ENCODE measurements around the gene EXOSC2. TPM values are rescaled to one million over a fixed set of nuclear protein-coding genes. Genes with fewer than 3 reads are reported as not detected.

Gene EXOSC2, protein sequence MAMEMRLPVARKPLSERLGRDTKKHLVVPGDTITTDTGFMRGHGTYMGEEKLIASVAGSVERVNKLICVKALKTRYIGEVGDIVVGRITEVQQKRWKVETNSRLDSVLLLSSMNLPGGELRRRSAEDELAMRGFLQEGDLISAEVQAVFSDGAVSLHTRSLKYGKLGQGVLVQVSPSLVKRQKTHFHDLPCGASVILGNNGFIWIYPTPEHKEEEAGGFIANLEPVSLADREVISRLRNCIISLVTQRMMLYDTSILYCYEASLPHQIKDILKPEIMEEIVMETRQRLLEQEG
- total RNA-seq (2021) (49.5 and 52.0 TPM in 2 replicates), Bru-seq, nascent RNA (percentile 91 among the genes with signal in this experiment), BruChase-seq, experiment 1, labeled RNA remaining after a 2-hour chase (percentile 83 among the genes with signal in this experiment), BruChase-seq, experiment 2, labeled RNA remaining after a 6-hour chase (percentile 89 among the genes with signal in this experiment)
- long read RNA-seq, transcript EXOSC2-204 (9 exons, 2,040 nt): major isoform, 34 of 46 reads
- long read RNA-seq, partial matches to known transcripts: 2 of 46 reads
- long read RNA-seq, other reads (novel, unspliced or antisense): 5 of 46 reads

- Histone ChIP-seq H3K4me2 (peak within 1 kb of the TSS; percentile 74), H3K79me2 (ENCODE audit: low read depth) (peaks cover 41% of the 10 kb centered on the region), H3K9me3 (ENCODE audit: insufficient read depth, low read depth) (no peaks in the 10 kb centered on the region), H3K27me3 (ENCODE audit: insufficient read depth, low read depth) (no peaks in the 10 kb centered on the region), H3K27ac (no peak within 1 kb of the TSS), H3K4me1 (replicated peaks; ENCODE audit: insufficient read depth) (peaks cover 22% of the 10 kb centered on the region), H2AFZ (peak within 1 kb of the TSS; percentile 98), H3K4me3 (peak within 1 kb of the TSS; percentile 88), H3K36me3 (ENCODE audit: low read depth) (peaks cover 17% of the 10 kb centered on the region), H3K9me2 (ENCODE audit: insufficient read depth) (no peaks in the 10 kb centered on the region), H3F3A (ENCODE audit: insufficient read depth, low read depth) (peaks cover 15% of the 10 kb centered on the region; the same call in 1 of the 2 replicates), H4K20me1 (ENCODE audit: insufficient read depth) (peaks cover 17% of the 10 kb centered on the region)
- no peak for TF ChIP-seq CTCF (conservative IDR thresholded peaks at IDR 0.05)
- TF ChIP-seq EZH2 (IDR thresholded peaks at IDR 0.05; ENCODE audit: low read depth): no peak
- intact Hi-C loops (cut with micrococcal nuclease; ENCODE audit: unreplicated experiment): no loop called here
- DNase-seq: peak; percentile 90 to 95
- BruUV-seq (replicated peaks): TSS peak; percentile 45
- POLR2A ChIA-PET (ENCODE audit: unreplicated experiment): interaction anchor here (0.5 to 0.9 kb wide), 7 partner anchors 8 to 412 kb away, joined by 3 to 16 read pairs (median 4); no protein-coding TSS in a partner anchor
- CTCF ChIA-PET: interaction anchor here (0.6 to 1.1 kb wide), 5 partner anchors 8 to 248 kb away, joined by 3 to 16 read pairs (median 4); no protein-coding TSS in a partner anchor
Measured at GRCh38 chr9:130693426-130694191, at the start of gene EXOSC2. Gene EXOSC2 (plus strand): TSS chr9:130693780. CDS start chr9:130693792, 12 bp downstream.

- no peaks in the 10 kb centered on the region for H3K79me2 ChIP-seq (ENCODE audit: low read depth)
- intact Hi-C loops (cut with micrococcal nuclease; ENCODE audit: unreplicated experiment): no loop called here
- POLR2A ChIA-PET (ENCODE audit: unreplicated experiment): interaction anchor here (0.6 kb wide), 1 partner anchor 349 kb away, joined by 5 read pairs; no protein-coding TSS in a partner anchor
Measured at GRCh38 chr9:130651221-130651620, 42.4 kb upstream of the EXOSC2 start.

More at GRCh38 chr9:130651221-130651620, 42.4 kb upstream of the EXOSC2 start:
- TF ChIP-seq CTCF (conservative IDR thresholded peaks at IDR 0.05) (no peak), EZH2 (IDR thresholded peaks at IDR 0.05; ENCODE audit: low read depth) (no peak)
- H4K20me1 ChIP-seq (ENCODE audit: insufficient read depth): no peaks in the 10 kb centered on the region
- no peaks in the 10 kb centered on the region for H3K9me2 ChIP-seq (ENCODE audit: insufficient read depth)
- CTCF ChIA-PET: interaction anchor here (0.5 kb wide), 1 partner anchor 8 kb away, joined by 7 read pairs; no protein-coding TSS in a partner anchor
- H3K27ac ChIP-seq: no peak overlapping the region
- H2AFZ ChIP-seq: no peak overlapping the region
- DNase-seq: no peak
- no peak overlapping the region for H3K4me3 ChIP-seq
- H3F3A ChIP-seq (ENCODE audit: insufficient read depth, low read depth): no peaks in the 10 kb centered on the region
- BruUV-seq (replicated peaks): no TSS peak
- H3K9me3 ChIP-seq (ENCODE audit: insufficient read depth, low read depth): no peaks in the 10 kb centered on the region
- H3K4me2 ChIP-seq: no peak overlapping the region
- H3K4me1 ChIP-seq (replicated peaks; ENCODE audit: insufficient read depth): no peaks in the 10 kb centered on the region
- no peaks in the 10 kb centered on the region for H3K36me3 ChIP-seq (ENCODE audit: low read depth)
- no peaks in the 10 kb centered on the region for H3K27me3 ChIP-seq (ENCODE audit: insufficient read depth, low read depth)
